H1 (cell line): ENCODE measurements around the gene GPN2. TPM values are rescaled to one million over a fixed set of nuclear protein-coding genes. Genes with fewer than 3 reads are reported as not detected.

ENCODE experiments used
- ASH2L ChIP-seq: fragments of 200-600, 300-600 bp; sonication (generic); IDR thresholded peaks from one replicate; pipeline ENCODE4 v1.7.1; 2017; ENCODE audit warnings: low read length
- CREB1 ChIP-seq: IDR thresholded peaks from 2 replicates; pipeline ENCODE4 v1.6.1; 2012; ENCODE audit warnings: inconsistent platforms
- HDAC6 ChIP-seq: IDR thresholded peaks from one replicate; pipeline ENCODE4 v1.7.1; 2012; ENCODE audit warnings: low read depth, mild to moderate bottlenecking, inconsistent platforms, low read length, moderate library complexity
- KDM1A ChIP-seq: fragments of 200-600, 300-600 bp; sonication (generic); IDR thresholded peaks from 2 replicates; pipeline ENCODE4 v1.7.1; 2016; ENCODE audit warnings: mild to moderate bottlenecking, low read length, borderline replicate concordance
- NRF1 ChIP-seq: IDR thresholded peaks from 2 replicates; pipeline ENCODE4 v1.6.1; 2011; ENCODE audit warnings: mild to moderate bottlenecking, low read depth, low read length, improper control_type of control experiment
- RBBP5 ChIP-seq: IDR thresholded peaks from 2 replicates; pipeline ENCODE4 v1.7.1; 2012; ENCODE audit warnings: low read depth, mild to moderate bottlenecking, inconsistent platforms, low read length, moderate library complexity, borderline replicate concordance
- RXRA ChIP-seq: IDR thresholded peaks from 2 replicates; pipeline ENCODE4 v1.6.1; 2011; ENCODE audit warnings: low read depth, mild to moderate bottlenecking, low read length, moderate library complexity; ENCODE audit not compliant: insufficient read depth
- SP4 ChIP-seq: IDR thresholded peaks from 2 replicates; pipeline ENCODE4 v1.6.1; 2012; ENCODE audit warnings: low read length, inconsistent platforms
- polyA plus RNA-seq, 7 experiments: library from polyadenylated mRNA; depleted of rRNA in 3 of 7; stranded (reverse) in 5 of 7; unstranded in 2 of 7; fragments of >200 nt in 5 of 7; fragments of 200-250 nt in 2 of 7; gene quantifications; 1 replicate in 5 of 7; 2 replicates in 1 of 7; 4 replicates in 1 of 7; pipeline versions ENCODE4 v1.2.1 to v1.2.3, GENCODE V29; 2011 to 2013; ENCODE audit warnings: missing spikeins in 2 of 7, mixed read lengths in 2 of 7
- total RNA-seq: library from RNA; stranded (reverse); fragmentation: NEBNext Ultra II Directional; extraction: Animal tissue kit (Norgen Biotek cat#: 25700); gene quantifications from 2 replicates; pipeline ENCODE4 v1.2.1, GENCODE V29; 2021
- TF ChIP-seq, protein P1 (sequence below): fragments of 300-600 bp; sonication (generic); IDR thresholded peaks from 2 replicates; pipeline ENCODE4 v1.7.1; 2012; ENCODE audit warnings: low read length, moderate library complexity, mild to moderate bottlenecking, inconsistent platforms; ENCODE audit not compliant: insufficient replicate concordance
- TF ChIP-seq, protein P2 (sequence below): IDR thresholded peaks from 2 replicates; pipeline ENCODE4 v1.6.1; 2011; ENCODE audit warnings: low read length, improper control_type of control experiment

Gene GPN2
- total and polyA plus RNA-seq, 2 of the 8 experiments (the other 6 are each of a cell fraction or from before 2014, with no cell fraction given): 27.3 to 36.8 TPM

DNA sequence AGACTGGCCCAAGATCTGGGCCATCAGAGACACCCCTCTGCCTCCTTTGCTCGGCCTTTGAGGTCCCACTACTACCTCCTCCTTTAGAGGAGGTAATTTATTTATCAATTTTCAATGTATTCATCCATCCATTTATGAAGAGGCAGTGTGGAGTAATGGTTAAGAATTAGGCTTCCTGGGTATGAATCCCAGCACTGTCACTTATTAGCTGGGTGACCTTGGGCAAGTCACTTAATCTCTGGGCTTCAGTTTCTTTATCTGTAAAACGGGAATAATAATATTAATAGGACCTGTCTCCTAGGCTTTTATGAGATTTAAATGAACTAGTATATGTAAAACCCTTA is 22.0 kb upstream of the GPN2 start (continued):
- TF ChIP-seq ASH2L (no peak), HDAC6 (no peak), KDM1A (no peak), NRF1 (no peak), SP4 (no peak), CREB1 (no peak), RBBP5 (no peak), RXRA (no peak)
- TF ChIP-seq, protein P1, sequence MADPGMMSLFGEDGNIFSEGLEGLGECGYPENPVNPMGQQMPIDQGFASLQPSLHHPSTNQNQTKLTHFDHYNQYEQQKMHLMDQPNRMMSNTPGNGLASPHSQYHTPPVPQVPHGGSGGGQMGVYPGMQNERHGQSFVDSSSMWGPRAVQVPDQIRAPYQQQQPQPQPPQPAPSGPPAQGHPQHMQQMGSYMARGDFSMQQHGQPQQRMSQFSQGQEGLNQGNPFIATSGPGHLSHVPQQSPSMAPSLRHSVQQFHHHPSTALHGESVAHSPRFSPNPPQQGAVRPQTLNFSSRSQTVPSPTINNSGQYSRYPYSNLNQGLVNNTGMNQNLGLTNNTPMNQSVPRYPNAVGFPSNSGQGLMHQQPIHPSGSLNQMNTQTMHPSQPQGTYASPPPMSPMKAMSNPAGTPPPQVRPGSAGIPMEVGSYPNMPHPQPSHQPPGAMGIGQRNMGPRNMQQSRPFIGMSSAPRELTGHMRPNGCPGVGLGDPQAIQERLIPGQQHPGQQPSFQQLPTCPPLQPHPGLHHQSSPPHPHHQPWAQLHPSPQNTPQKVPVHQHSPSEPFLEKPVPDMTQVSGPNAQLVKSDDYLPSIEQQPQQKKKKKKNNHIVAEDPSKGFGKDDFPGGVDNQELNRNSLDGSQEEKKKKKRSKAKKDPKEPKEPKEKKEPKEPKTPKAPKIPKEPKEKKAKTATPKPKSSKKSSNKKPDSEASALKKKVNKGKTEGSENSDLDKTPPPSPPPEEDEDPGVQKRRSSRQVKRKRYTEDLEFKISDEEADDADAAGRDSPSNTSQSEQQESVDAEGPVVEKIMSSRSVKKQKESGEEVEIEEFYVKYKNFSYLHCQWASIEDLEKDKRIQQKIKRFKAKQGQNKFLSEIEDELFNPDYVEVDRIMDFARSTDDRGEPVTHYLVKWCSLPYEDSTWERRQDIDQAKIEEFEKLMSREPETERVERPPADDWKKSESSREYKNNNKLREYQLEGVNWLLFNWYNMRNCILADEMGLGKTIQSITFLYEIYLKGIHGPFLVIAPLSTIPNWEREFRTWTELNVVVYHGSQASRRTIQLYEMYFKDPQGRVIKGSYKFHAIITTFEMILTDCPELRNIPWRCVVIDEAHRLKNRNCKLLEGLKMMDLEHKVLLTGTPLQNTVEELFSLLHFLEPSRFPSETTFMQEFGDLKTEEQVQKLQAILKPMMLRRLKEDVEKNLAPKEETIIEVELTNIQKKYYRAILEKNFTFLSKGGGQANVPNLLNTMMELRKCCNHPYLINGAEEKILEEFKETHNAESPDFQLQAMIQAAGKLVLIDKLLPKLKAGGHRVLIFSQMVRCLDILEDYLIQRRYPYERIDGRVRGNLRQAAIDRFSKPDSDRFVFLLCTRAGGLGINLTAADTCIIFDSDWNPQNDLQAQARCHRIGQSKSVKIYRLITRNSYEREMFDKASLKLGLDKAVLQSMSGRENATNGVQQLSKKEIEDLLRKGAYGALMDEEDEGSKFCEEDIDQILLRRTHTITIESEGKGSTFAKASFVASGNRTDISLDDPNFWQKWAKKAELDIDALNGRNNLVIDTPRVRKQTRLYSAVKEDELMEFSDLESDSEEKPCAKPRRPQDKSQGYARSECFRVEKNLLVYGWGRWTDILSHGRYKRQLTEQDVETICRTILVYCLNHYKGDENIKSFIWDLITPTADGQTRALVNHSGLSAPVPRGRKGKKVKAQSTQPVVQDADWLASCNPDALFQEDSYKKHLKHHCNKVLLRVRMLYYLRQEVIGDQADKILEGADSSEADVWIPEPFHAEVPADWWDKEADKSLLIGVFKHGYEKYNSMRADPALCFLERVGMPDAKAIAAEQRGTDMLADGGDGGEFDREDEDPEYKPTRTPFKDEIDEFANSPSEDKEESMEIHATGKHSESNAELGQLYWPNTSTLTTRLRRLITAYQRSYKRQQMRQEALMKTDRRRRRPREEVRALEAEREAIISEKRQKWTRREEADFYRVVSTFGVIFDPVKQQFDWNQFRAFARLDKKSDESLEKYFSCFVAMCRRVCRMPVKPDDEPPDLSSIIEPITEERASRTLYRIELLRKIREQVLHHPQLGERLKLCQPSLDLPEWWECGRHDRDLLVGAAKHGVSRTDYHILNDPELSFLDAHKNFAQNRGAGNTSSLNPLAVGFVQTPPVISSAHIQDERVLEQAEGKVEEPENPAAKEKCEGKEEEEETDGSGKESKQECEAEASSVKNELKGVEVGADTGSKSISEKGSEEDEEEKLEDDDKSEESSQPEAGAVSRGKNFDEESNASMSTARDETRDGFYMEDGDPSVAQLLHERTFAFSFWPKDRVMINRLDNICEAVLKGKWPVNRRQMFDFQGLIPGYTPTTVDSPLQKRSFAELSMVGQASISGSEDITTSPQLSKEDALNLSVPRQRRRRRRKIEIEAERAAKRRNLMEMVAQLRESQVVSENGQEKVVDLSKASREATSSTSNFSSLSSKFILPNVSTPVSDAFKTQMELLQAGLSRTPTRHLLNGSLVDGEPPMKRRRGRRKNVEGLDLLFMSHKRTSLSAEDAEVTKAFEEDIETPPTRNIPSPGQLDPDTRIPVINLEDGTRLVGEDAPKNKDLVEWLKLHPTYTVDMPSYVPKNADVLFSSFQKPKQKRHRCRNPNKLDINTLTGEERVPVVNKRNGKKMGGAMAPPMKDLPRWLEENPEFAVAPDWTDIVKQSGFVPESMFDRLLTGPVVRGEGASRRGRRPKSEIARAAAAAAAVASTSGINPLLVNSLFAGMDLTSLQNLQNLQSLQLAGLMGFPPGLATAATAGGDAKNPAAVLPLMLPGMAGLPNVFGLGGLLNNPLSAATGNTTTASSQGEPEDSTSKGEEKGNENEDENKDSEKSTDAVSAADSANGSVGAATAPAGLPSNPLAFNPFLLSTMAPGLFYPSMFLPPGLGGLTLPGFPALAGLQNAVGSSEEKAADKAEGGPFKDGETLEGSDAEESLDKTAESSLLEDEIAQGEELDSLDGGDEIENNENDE: no peak
- TF ChIP-seq, protein P2, sequence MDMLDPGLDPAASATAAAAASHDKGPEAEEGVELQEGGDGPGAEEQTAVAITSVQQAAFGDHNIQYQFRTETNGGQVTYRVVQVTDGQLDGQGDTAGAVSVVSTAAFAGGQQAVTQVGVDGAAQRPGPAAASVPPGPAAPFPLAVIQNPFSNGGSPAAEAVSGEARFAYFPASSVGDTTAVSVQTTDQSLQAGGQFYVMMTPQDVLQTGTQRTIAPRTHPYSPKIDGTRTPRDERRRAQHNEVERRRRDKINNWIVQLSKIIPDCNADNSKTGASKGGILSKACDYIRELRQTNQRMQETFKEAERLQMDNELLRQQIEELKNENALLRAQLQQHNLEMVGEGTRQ: no peak
